ENCODE data around the gene CST1.

The CST1 gene

DNA sequence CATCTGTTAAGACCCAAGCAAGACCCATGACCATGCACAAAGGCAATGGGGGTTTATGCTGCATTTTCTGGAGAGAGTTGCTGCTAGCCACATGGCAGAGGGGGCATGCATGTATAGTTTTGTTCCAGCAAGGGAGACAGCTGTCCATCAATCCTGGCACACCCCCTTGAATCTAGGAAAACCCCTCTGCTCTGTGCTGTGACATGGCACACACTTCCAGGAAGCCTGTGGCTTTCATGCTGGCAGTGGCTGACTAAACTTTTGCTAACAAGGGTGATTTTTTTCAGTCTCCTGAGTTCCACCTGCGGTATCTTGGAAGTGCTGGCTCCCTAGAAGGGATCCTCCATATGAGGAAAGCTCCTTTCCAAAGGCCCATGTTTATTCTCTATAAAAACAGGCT is 52.8 kb downstream of the CST1 start:
- H3K36me3 ChIP-seq (ENCODE audit: low read length) = no peaks in the 10 kb centered on the region
- no peaks in the 10 kb centered on the region for H3F3A ChIP-seq (ENCODE audit: insufficient read depth)
- H3K4me3 ChIP-seq (ENCODE audit: insufficient read depth, low read length, poor library complexity, severe bottlenecking) = no peak overlapping the region
- H3K4me2 ChIP-seq (ENCODE audit: low read depth, low read length, poor library complexity, severe bottlenecking) = no peak overlapping the region
- H3K27me3 ChIP-seq (ENCODE audit: low read length) = no peaks in the 10 kb centered on the region
- H3K79me2 ChIP-seq (ENCODE audit: insufficient read depth, low read length) = no peaks in the 10 kb centered on the region
- TF ChIP-seq EZH2phosphoT487 (conservative IDR thresholded peaks at IDR 0.05; ENCODE audit: low read length) = no peak
- TF ChIP-seq, protein P1, sequence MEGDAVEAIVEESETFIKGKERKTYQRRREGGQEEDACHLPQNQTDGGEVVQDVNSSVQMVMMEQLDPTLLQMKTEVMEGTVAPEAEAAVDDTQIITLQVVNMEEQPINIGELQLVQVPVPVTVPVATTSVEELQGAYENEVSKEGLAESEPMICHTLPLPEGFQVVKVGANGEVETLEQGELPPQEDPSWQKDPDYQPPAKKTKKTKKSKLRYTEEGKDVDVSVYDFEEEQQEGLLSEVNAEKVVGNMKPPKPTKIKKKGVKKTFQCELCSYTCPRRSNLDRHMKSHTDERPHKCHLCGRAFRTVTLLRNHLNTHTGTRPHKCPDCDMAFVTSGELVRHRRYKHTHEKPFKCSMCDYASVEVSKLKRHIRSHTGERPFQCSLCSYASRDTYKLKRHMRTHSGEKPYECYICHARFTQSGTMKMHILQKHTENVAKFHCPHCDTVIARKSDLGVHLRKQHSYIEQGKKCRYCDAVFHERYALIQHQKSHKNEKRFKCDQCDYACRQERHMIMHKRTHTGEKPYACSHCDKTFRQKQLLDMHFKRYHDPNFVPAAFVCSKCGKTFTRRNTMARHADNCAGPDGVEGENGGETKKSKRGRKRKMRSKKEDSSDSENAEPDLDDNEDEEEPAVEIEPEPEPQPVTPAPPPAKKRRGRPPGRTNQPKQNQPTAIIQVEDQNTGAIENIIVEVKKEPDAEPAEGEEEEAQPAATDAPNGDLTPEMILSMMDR (IDR thresholded peaks at IDR 0.05; ENCODE audit: insufficient read depth, low read length, poor library complexity, severe bottlenecking) = no peak
- H3K9ac ChIP-seq (ENCODE audit: low read length) = no peak overlapping the region
- no peaks in the 10 kb centered on the region for H4K20me1 ChIP-seq (ENCODE audit: low read depth, low read length)
- H3K27ac ChIP-seq (ENCODE audit: low read depth, low read length) = no peak overlapping the region
- H3K9me2 ChIP-seq (replicated peaks; ENCODE audit: insufficient read depth, low read length) = no peaks in the 10 kb centered on the region
- no peak overlapping the region for H2AFZ ChIP-seq (ENCODE audit: low read depth, low read length, severe bottlenecking)
- H3K9me3 ChIP-seq (ENCODE audit: insufficient read depth, low read length) = no peaks in the 10 kb centered on the region
